Heart left ventricle (tissue), 16 donors: ENCODE results near the gene UBTD1. TPM values are rescaled to one million over a fixed set of nuclear protein-coding genes. Genes with fewer than 3 reads are reported as not detected.
A peak's percentile ranks its signal among the peaks of the same experiment; 100 is the strongest.

Source experiments
- ATAC-seq, 4 donors: fragments of 200-7000 bp; cut with Tn5 transposase; one replicate each; pipeline ENCODE4 v1.9.1; 2020 to 2022; ENCODE audit warnings: moderate library complexity in 4 of 4, mild to moderate bottlenecking in 3 of 4, moderate number of reproducible peaks in 1 of 4
- DNase-seq, 5 donors: peaks; one replicate each; pipeline ENCODE4 v3.0.0-alpha.2; 2020
- H3K27ac ChIP-seq, 12 donors: fragments of 200-600 bp; sonication (generic) in 4 of 12; one replicate each; pipeline versions ENCODE4 v1.5.0 to v1.8.0; 2016 to 2022; ENCODE audit warnings: mild to moderate bottlenecking in 2 of 12
- H3K27me3 ChIP-seq, 9 donors: fragments of 200-600 bp; sonication (generic) in 2 of 9; one replicate each; pipeline versions ENCODE4 v1.5.1 to v1.8.0; 2016 to 2022; ENCODE audit warnings: mild to moderate bottlenecking in 3 of 9
- H3K36me3 ChIP-seq, 9 donors: fragments of 200-600 bp; sonication (generic) in 2 of 9; one replicate each; pipeline versions ENCODE4 v1.5.0 to v1.8.0; 2018 to 2022; ENCODE audit warnings: mild to moderate bottlenecking in 2 of 9
- H3K4me1 ChIP-seq, 12 donors: fragments of 200-600 bp; sonication (generic) in 4 of 12; one replicate each; pipeline versions ENCODE4 v1.5.0 to v1.8.0; 2016 to 2022; ENCODE audit warnings: mild to moderate bottlenecking in 3 of 12
- H3K4me3 ChIP-seq, 12 donors: fragments of 200-600 bp; sonication (generic) in 4 of 12; one replicate each; pipeline versions ENCODE4 v1.5.0 to v1.8.0; 2017 to 2022; ENCODE audit warnings: mild to moderate bottlenecking in 9 of 12, moderate library complexity in 4 of 12
- H3K9me3 ChIP-seq, 12 donors: fragments of 200-600 bp; sonication (generic) in 4 of 12; one replicate each; pipeline versions ENCODE4 v1.5.0 to v1.8.0; 2016 to 2022; ENCODE audit warnings: mild to moderate bottlenecking in 1 of 12
- POLR2A ChIP-seq, 2 donors: fragments of 450-650 bp; IDR thresholded peaks; one replicate each; pipeline ENCODE4 v1.6.1; 2017; ENCODE audit warnings: antibody characterized with exemption in 2 of 2, mild to moderate bottlenecking in 2 of 2, moderate library complexity in 2 of 2
- WGBS, 4 donors: extraction: QIAGEN DNeasy Blood & Tissue Kit in 2 of 4; methylation state at CpG; one replicate each; pipeline versions ENCODE4 v1.1.5 to v1.1.7; 2013 to 2018; 5-methylcytosine and 5-hydroxymethylcytosine counted together
- intact Hi-C, 10 donors: fragments of 100-400 bp; cut with DNase I; formaldehyde crosslinking; loops; one replicate each; pipeline versions ENCODE4 v1.11.1 to v1.14.2; 2022
- long read RNA-seq, 3 donors: library from polyadenylated mRNA; unstranded; transcript quantifications; one replicate each; pipeline ENCODE4 v2.0.0, GENCODE V29; 2020 to 2021
- polyA plus RNA-seq, 2 donors: library from polyadenylated mRNA; stranded (reverse); fragments of 200-250 nt; gene quantifications; one replicate each; pipeline ENCODE4 v1.2.3, GENCODE V29; 2013
- total RNA-seq, 9 donors: library from RNA; depleted of rRNA in 2 of 9; stranded (reverse); fragments of >200 nt in 2 of 9; fragmentation: NEBNext Ultra II Directional in 3 of 9; extraction: Animal tissue kit (Norgen Biotek cat#: 25700) in 3 of 9; gene quantifications; one replicate each; pipeline versions ENCODE4 v1.1.0 to v1.2.4, GENCODE V29; 2016 to 2023
- TF ChIP-seq, protein P1 (sequence below), 12 donors: fragments of 200-600 bp; sonication (generic) in 4 of 12; IDR thresholded peaks; one replicate each; pipeline versions ENCODE4 v1.5.0 to v1.8.0; 2018 to 2022; ENCODE audit warnings: antibody characterized with exemption in 12 of 12, mild to moderate bottlenecking in 5 of 12
- donor health status: ischemic (EF 13 %, LVEDD 7.1; RV severe dilation, severe dysfunction).
- donor health status: healthy with polysubstance abuse.
- donor health status: DM: no; HTN: yes; CAD: no.
- donor health status: DM: no; HTN: no; CAD: no.
- donor health status: ischemic (EF 25% LVEDD 6.9; RV normal size, moderate dysfunction).
- donor health status: ischemic (EF 25% LVEDD 5.7; RV mildly dilated, moderate dysfunction).
- donor health status: healthy.
- donor health status: DM: yes; HTN: yes; CAD: no.
- donor health status: ischemic (EF 35%, LVEDD 5.7; RV mildly dilated, moderate dysfunction).
- donor health status: nonischemic (EF 11% LVEDD 7.7; RV severe dilation, severe dysfunction).
- donor health status: DM: yes; HTN: yes; CAD: no.
- donor health status: PGD.
- donor health status: ischemic (EF 29% LVEDD 5.4; RV normal size, mild dysfunction).
- donor health status: nonischemic (EF 23%, LVEDD 6.1; RV moderate dilation, normal function).

Gene UBTD1, protein sequence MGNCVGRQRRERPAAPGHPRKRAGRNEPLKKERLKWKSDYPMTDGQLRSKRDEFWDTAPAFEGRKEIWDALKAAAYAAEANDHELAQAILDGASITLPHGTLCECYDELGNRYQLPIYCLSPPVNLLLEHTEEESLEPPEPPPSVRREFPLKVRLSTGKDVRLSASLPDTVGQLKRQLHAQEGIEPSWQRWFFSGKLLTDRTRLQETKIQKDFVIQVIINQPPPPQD
- total RNA-seq (10 to 100 TPM; 18.2 to 42.9 (median 27.7) TPM), polyA plus RNA-seq (10 to 100 TPM; 49.0 to 49.7 TPM)
- long read RNA-seq, donor 1, transcript UBTD1-201 (3 exons, 1,706 nt): major isoform, 53 of 58 reads
- long read RNA-seq, donor 1, partial matches to known transcripts: 5 of 58 reads
- long read RNA-seq, donor 1, other reads (novel, unspliced or antisense): 0 of 58 reads
- long read RNA-seq, donor 2, transcript UBTD1-201 (3 exons, 1,706 nt): major isoform, 102 of 110 reads
- long read RNA-seq, donor 2, partial matches to known transcripts: 6 of 110 reads
- long read RNA-seq, donor 2, other reads (novel, unspliced or antisense): 2 of 110 reads
- long read RNA-seq, donor 3, transcript UBTD1-201 (3 exons, 1,706 nt): major isoform, 76 of 86 reads
- long read RNA-seq, donor 3, partial matches to known transcripts: 9 of 86 reads
- long read RNA-seq, donor 3, other reads (novel, unspliced or antisense): 1 of 86 reads

DNA sequence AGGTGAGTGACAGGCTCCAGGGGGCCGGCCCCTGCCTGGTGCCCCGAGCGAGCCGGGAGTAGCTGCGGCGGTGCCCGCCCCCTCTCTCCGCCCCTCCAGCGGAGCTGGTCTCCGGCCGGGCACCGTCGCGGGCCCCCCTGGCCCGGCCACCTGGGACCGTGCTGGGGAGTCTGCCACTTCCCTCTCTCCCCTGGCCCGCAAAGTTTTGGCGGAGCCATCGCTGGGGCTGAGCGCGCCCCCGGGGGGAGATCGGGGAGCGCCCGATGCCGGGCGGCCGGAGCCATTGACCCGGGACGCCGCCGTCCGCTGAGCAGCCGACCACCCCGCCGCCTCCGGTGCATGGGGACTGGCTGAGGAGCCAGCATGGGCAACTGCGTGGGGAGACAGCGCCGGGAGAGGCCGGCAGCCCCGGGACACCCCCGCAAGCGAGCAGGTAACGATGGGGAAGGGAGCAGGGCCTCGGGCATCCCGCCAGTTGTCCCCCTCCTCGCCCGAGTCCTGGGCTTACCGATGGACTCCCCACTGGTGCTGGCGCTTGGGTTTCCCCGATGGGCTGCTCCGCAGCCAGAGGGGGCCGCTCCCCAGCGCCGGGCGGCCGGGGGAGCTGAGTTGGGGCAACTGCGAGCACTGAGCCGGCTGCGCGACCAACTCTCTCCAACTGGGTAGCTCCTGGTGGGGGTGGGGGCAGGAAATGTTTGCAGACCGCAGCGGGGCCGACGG is at the start of gene UBTD1:
Gene UBTD1 (plus strand): TSS at position 84 of the 720 bp plus-strand sequence. CDS start 280 bp downstream, at position 364.
- H3K4me3 ChIP-seq: peak within 1 kb of the TSS; percentile 71 to 99 (median 96)
- peak; percentile 21 to 60 for TF ChIP-seq POLR2A (IDR thresholded peaks at IDR 0.05)
- TF ChIP-seq, protein P1, sequence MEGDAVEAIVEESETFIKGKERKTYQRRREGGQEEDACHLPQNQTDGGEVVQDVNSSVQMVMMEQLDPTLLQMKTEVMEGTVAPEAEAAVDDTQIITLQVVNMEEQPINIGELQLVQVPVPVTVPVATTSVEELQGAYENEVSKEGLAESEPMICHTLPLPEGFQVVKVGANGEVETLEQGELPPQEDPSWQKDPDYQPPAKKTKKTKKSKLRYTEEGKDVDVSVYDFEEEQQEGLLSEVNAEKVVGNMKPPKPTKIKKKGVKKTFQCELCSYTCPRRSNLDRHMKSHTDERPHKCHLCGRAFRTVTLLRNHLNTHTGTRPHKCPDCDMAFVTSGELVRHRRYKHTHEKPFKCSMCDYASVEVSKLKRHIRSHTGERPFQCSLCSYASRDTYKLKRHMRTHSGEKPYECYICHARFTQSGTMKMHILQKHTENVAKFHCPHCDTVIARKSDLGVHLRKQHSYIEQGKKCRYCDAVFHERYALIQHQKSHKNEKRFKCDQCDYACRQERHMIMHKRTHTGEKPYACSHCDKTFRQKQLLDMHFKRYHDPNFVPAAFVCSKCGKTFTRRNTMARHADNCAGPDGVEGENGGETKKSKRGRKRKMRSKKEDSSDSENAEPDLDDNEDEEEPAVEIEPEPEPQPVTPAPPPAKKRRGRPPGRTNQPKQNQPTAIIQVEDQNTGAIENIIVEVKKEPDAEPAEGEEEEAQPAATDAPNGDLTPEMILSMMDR (IDR thresholded peaks at IDR 0.05): peak in 4 of 12 donors; percentile 3 to 34 (median 22)
- intact Hi-C loops: loop anchor here in 8 of 10 donors (1.0 to 10.0 kb wide), 8 partner anchors 43 to 238 kb away; partner anchors contain the start of genes EXOSC1 (in 2 of the 8), ZDHHC16 (in 2 of the 8) and ZFYVE27 (in 1 of the 8)
- H3K36me3 ChIP-seq: peaks cover 0 to 2% (median 0%) of the 10 kb centered on the region in 9 donors
- peak within 1 kb of the TSS; percentile 71 to 98 (median 94) for H3K27ac ChIP-seq
- peak; percentile 49 to 80 (median 65) for DNase-seq
- ATAC-seq: peak in 2 of 4 donors; percentile 1 to 20
- 0 to 1% (median 0%) methylated on average over 13 to 66 of the region's 66 CpGs for WGBS, 4 donors
- H3K27me3 ChIP-seq: no peaks in the 10 kb centered on the region
- H3K9me3 ChIP-seq: no peaks in the 10 kb centered on the region
- peaks cover 7 to 71% (median 45%) of the 10 kb centered on the region in 12 donors for H3K4me1 ChIP-seq

DNA sequence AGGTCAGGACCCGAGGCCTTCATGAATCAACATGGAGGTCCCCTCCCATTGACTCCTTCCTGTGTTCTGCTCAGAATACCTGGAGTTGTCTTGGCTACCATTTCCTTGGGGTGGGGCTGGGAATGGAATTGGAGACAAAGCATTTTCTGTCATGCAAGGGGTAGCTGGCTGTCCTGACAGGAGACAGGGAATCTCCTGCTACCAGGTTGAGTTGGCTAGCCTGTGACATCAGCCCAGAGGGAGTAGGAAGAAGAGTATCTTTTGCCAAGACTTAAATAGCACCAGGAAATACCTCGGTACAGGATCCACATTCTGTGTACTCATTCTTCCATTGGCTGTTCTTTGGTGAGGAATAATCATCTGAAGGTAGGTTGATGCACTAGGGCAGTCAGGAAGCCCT is 47.9 kb upstream of the UBTD1 start:
- WGBS, 4 donors: 31 to 42% (median 36%) methylated on average over 2 of the region's 2 CpGs
- peak in 1 of 5 donors; percentile 43 for DNase-seq
- Histone ChIP-seq H3K4me1 (peaks cover 0 to 69% (median 44%) of the 10 kb centered on the region in 12 donors), H3K9me3 (no peaks in the 10 kb centered on the region), H3K27ac (peak overlapping the region in 5 of 12 donors; percentile 9 to 58 (median 43)), H3K4me3 (no peak overlapping the region), H3K36me3 (peaks cover 0 to 47% (median 24%) of the 10 kb centered on the region in 9 donors), H3K27me3 (no peaks in the 10 kb centered on the region)
- peak in 2 of 4 donors; percentile 16 to 17 for ATAC-seq
- intact Hi-C loops: no loop called here
- TF ChIP-seq POLR2A (IDR thresholded peaks at IDR 0.05): no peak
- TF ChIP-seq, protein P1 (IDR thresholded peaks at IDR 0.05): no peak

- Histone ChIP-seq H3K9me3 (no peaks in the 10 kb centered on the region), H3K36me3 (peaks cover 0 to 55% (median 32%) of the 10 kb centered on the region in 9 donors), H3K4me3 (no peak overlapping the region), H3K27ac (peak overlapping the region in 4 of 12 donors; percentile 3 to 58 (median 46)), H3K4me1 (peaks cover 0 to 68% (median 42%) of the 10 kb centered on the region in 12 donors), H3K27me3 (no peaks in the 10 kb centered on the region)
- 94 to 97% (median 96%) methylated on average over 16 to 17 of the region's 17 CpGs for WGBS, 4 donors
- TF ChIP-seq, protein P1 (IDR thresholded peaks at IDR 0.05): no peak
- TF ChIP-seq POLR2A (IDR thresholded peaks at IDR 0.05): no peak
- ATAC-seq (peak in 1 of 4 donors; percentile 5), DNase-seq (no peak)
- intact Hi-C loops: no loop called here
Measured at GRCh38 chr10:97451605-97452004, 47.1 kb upstream of the UBTD1 start.
